Limb (tissue), 2 donors: ENCODE data around the gene DEPP1.
A peak's percentile ranks its signal among the peaks of the same experiment; 100 is the strongest.

ENCODE experiments used
- DNase-seq, 2 donors: peaks; one replicate each; pipeline ENCODE4 v3.0.0-alpha.2; 2016; ENCODE audit errors: extremely low spot score in 2 of 2

The DEPP1 gene

DNA sequence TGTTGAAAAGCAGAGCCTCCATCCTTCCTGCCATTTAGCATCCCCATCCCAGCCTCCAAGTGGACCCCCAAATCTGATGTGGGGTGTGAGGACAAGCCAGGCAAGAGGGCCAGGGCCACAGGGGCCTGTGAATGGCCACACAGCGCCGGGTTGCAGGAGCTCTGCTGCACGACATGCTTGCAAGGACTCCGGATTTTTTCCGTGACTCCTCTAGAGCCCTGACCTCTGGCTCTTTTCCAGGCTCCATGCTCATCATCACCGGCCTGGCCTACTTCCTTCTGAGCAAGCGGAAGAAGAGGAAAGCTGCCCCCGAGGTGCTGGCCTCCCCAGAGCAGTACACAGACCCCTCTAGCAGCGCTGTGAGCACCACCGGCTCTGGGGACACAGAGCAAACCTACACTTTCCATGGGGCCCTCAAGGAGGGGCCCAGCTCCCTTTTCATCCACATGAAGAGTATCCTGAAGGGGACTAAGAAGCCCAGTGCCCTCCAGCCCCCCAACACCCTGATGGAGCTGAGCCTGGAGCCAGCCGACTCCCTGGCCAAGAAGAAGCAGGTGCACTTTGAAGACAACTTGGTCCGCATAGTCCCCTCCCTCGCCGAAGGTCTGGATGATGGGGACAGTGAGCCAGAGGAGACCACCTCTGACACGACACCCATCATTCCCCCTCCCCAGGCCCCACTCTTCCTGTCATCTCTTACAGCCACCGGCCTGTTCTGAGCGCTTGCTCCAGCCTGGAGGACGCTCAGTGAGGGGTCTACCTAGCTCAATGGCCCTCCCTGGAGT lies 44.0 kb downstream of the DEPP1 start:
- no peak for DNase-seq

DNA sequence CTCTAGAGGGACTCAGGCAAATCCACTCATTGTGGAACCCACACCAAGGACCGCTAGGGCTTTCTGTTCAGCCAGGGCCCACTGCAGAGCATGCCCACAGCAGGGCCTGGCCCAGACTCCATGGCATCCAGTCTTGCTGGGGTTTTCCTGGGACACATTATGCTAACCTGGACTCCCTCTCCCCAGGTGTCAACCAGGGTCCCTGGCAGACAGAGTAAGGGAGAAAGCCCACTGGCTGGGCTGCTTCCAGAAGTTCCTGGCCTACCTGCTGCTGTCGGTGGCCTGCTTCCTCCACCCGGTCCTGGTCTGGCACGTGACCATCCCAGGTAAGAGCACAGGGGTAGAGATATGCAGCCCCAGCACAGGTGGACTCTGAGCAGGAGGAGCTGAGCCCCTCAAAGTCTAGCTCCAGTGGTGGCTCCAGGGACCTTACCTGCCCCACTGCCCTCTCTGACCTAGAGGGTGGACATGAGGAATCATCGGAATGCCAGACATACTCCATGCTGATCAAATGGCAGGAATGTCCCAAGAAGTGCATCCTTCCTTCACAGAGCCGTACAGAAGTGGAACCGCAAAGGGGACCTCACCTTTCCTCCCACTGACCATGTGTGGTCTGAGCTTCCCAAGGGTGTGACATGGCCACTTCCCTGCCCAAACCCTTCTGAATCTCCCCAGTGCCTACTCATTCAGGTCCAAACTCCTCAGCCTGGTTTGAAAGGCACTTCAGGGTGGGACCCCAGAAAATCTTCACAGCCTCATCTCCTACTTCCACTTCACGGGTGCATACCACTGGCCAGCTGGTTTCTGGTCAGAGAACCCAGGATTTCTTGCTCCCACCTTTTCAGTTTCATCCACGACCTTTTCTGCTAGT lies 44.9 kb downstream of the DEPP1 start:
- DNase-seq = no peak

DNA sequence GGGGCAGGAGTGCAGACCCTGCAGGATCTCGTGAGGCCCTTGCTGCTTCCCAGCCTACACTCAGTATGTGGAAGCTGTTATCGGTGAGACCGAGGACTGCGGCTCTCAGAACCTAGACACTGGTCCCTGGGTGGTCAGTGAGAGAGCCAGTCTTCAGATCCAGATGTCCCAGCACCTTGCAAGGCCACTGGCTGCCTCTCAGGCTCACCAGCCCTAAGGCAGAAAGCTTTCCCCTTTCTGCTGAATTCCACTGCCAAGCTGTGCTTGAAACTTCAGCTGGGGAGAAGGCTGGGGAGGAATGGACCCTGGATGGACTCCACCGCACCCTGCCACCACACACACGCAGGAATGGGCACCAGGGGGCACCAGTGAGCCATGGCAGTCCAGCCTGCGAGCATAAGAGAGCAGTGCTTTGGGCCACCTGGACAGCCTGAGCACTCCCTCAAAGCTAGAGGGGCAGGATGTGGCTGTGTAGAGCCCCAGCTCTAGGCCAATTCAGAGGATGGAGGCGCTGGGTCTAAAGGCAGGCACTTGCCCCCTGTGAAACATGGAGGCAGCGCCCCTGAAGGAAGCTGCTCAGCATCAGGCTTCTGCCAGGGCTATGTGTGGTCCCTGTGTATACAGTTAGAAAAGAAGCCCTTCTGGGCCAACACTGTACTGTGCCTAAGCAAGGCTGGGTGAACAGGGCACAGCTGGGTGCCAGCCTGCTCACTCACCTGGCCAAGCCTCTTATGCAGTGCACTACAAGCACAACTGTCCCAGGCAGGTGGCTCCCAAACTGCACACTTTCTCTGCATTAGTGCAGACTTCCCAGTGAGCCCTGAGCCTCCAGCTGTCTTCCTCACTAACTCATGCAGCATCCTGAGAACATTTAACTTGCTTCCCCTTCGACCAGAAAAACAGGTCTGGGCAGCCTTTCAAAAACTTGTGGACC lies 45.8 kb downstream of the DEPP1 start:
- DNase-seq = peak; percentile 77 to 91

DNA sequence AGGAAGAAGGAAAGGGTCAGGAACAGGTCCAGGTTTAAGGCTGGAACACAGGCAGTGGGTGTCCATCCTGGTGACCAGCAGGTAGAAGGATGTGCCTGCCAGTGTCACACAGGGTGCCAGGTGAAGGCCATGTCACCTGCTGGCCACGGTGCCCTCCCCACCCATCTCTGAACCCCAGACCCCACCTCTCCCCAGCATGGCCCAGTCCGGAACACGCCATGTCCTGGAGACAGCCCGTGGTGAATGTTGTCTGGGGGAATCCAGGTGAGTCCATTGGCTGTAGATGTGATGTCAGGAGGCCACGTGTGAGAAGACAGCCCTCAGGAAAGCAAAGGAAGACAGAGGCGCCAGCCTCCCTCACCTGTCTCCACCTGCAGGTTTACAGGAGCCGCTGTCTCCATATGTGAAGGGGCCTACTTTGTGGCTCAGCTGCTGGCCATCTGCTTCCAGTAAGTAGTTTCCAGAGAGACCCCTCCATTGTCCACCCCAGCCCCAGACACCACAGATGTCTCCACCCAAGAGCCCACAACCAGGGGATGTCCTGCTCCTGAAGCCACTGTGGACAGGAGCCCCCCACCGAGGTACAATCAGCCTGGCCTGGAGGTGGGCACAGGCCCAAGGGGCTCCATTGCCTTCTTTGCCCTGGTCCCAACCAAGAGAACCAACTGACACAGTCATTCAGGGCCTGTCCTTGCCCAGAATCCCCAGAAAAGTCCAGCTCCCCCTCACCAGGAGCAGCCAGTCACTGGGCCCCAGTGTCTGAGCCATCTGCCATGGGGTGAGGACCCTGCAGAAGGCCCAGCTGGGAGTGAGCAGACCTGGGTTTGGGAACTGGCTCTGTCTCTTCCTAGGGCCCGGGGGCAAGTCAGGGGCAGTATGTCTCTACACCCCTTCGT lies 46.7 kb downstream of the DEPP1 start:
- DNase-seq = peak in 1 of 2 donors; percentile 27

DNA sequence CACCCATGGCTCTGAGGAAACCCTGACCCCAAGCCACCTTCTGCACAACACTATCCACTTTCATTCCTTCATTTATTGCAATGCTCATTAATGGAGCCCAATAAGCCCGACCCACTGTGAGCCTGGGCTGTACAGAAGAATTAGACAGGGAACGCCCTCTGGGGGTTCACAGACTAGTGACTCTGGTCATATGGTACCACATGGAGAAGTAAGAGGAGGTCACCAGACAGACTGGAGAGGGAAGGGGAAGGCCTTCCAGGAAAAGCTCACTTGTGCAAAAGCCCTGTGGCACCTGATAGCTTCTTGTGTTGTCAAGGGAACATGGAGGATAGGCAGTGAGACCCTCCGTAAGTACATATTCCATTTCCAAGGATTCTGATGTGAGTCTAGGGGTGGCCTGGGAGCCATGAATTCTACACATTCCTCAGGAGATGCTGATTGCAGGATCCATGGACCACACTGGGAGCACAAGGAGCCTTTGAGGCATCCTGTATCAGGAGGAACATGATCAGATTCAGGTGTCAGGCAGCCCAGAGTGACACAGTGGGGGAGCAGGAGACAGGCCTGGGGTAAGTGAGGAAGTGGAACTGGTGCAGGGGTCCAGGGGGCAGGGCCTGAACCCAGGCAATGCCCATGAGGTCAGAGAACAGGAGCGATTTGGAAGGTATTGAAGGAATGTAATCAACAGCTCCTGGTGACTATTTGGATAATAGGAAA lies 47.5 kb downstream of the DEPP1 start:
- DNase-seq = peak in 1 of 2 donors; percentile 16

DNA sequence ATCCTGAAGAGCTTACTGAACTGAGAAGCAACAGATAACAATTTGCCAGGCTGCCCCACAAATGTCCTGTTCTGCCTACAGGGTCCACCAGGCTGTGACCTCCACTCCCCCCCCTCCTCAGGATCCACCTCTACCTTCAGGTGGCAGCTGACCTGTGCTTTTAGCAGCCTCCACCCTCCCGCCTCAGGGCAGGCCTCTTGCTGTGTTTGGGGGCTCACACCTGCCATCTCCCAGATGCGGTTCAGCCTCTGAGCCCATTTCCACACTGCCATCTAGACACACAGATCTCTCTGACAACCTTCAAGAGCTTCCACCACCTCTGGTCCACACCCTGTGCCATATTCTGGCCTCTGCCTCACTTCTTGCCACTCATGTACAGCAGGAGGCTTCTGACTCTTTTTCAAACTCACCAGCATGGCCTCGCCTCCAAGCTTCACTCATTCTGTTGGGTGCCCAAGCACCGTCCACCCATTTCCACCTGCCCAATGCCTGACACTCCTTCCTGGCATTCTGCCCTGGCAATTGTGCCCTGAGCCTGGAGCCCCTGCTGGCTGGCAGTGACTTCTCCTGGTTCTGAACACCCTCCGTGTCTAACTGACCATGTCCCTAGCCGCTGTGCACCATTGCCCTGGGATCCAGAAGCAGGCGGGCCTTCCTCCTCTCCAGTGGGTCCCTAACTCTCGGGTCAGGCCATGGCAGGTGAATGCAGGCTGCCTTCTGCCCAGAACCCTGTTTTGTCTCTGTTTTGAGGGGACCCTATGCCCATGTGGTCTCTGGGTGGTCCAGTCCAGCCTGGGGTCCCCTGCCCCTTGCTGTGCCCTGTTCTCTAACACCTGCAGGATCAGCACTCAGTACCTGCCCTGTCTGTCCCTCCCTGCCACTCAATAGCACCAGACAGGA lies 49.0 kb downstream of the DEPP1 start:
- peak in 1 of 2 donors; percentile 27 for DNase-seq

DNA sequence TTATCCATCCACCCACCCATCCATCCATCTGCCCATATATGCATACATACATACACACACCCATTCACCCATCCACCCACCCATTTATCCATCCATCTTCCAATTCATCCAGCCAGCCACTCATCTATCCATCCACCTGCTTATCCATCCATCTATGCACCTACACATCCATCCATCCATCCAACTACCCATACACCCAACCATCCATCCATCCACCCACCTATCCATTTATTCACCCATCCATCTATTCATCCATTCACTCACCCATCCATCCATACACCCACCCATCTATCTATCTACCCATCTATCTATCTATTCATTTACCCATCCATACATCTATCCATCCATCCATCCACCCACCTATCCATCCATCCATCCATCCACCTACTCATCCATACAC lies 50.1 kb downstream of the DEPP1 start:
- no peak for DNase-seq

DNA sequence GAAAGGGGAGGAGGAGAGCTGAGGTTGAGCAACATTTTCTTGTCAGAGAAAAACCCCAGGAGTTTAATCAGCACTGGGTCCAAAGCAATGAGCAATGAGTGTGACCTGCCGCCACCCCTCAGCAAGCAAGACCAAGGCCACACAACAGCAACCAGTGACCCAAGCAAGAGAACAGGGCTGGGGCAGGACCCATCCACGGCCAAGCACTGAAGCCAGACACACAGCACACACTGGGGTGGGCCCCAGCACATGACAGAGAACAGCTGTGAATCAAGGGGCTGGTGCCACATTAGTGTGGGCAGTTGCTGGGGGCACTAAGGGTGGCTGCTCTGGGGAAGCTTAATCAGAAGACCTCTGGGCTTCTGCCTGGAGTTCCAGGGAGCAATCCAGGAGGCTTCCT lies 51.3 kb downstream of the DEPP1 start:
- no peak for DNase-seq

DNA sequence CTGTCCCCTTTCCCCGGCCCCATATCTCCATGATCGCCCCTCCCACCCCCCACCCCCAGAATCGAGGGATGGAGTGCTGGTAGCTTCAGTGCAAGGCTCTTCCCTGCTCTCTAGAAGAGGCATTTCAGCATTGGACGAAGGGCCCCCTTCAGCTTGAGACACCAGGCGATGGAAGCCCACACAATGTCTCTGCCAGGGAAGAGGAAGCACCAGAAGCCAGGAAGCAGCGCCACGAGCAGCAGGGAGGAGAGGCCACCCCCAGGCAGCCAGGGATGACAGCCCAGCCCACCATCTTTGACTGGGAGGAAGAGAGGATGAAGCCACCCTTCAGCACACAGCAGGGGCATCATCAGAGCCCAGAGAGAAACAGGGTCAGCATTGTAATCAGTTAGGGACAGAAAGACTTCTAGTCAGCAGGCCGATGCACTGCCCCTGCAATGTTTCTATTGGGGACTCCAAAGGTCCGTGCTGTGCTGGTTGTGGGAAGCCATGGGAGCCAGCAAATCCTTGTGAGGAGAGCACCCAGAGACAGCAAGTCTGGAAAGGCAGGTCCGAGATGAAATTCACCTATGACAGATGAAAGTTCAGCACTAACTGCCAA lies 51.8 kb downstream of the DEPP1 start:
- no peak for DNase-seq
